Adrenal gland (tissue), 12 donors: Measurements from ENCODE around the gene OR2L2. TPM values are rescaled to one million over a fixed set of nuclear protein-coding genes. Genes with fewer than 3 reads are reported as not detected.

ENCODE experiments used
- DNase-seq, 7 donors: peaks; one replicate each; pipeline ENCODE4 v3.0.0-alpha.2; 2019 to 2020
- H3K27ac ChIP-seq, 5 donors: fragments of 200-600 bp; sonication (generic) in 4 of 5; 1 replicate in 3 of 5; 2 replicates in 2 of 5; pipeline versions ENCODE4 v1.5.1 to v1.8.0; 2016 to 2020; ENCODE audit warnings: mild to moderate bottlenecking in 1 of 5
- H3K27me3 ChIP-seq: fragments of 200-600 bp; 2 replicates; pipeline ENCODE4 v1.8.0; 2021
- H3K36me3 ChIP-seq, 2 donors: fragments of 200-600 bp; replicated peaks in 1 of 2; 1 replicate in 1 of 2; 2 replicates in 1 of 2; pipeline versions ENCODE4 v1.5.1 to v1.8.0; 2018 to 2022
- H3K4me1 ChIP-seq, 2 donors: fragments of 200-600 bp; replicated peaks in 1 of 2; 1 replicate in 1 of 2; 2 replicates in 1 of 2; pipeline versions ENCODE4 v1.5.1 to v1.8.0; 2018 to 2021
- H3K4me3 ChIP-seq, 4 donors: fragments of 200-600 bp; sonication (generic) in 3 of 4; one replicate each; pipeline ENCODE4 v1.5.1; 2016 to 2018
- H3K9me3 ChIP-seq, 3 donors: fragments of 200-600 bp; sonication (generic) in 1 of 3; replicated peaks in 1 of 3; 1 replicate in 2 of 3; 2 replicates in 1 of 3; pipeline versions ENCODE4 v1.5.1 to v1.8.0; 2016 to 2021
- CTCF ChIP-seq, 6 experiments: fragments of 450-650 bp in 4 of 6; fragments of 200-600 bp in 2 of 6; sonication (generic) in 1 of 6; IDR thresholded peaks; 1 replicate in 5 of 6; 2 replicates in 1 of 6; pipeline versions ENCODE4 v1.5.1 to v1.8.0; 2016 to 2021; ENCODE audit warnings: antibody characterized with exemption in 6 of 6, mild to moderate bottlenecking in 2 of 6, moderate library complexity in 1 of 6
- POLR2A ChIP-seq, 2 donors: fragments of 450-650 bp; IDR thresholded peaks; one replicate each; pipeline ENCODE4 v1.6.1; 2017; ENCODE audit warnings: antibody characterized with exemption in 2 of 2, mild to moderate bottlenecking in 2 of 2, moderate library complexity in 1 of 2
- WGBS, 4 donors: extraction: QIAGEN DNeasy Blood & Tissue Kit in 2 of 4; methylation state at CpG; one replicate each; pipeline versions ENCODE4 v1.1.5 to v1.1.7; 2013 to 2017; 5-methylcytosine and 5-hydroxymethylcytosine counted together
- intact Hi-C, 2 donors: fragments of 100-400 bp; cut with DNase I; formaldehyde crosslinking; loops; one replicate each; pipeline versions ENCODE4 v1.14.1 to v1.15.0; 2022 to 2023
- polyA plus RNA-seq, 3 donors: library from polyadenylated mRNA; stranded (reverse); fragments of 200-250 nt in 2 of 3; fragments of 350-450 nt in 1 of 3; fragmentation: Illumina TruSeq in 1 of 3; extraction: RNeasy Lipid Tissue Mini Kit (QIAGEN cat#74804) in 1 of 3; gene quantifications; one replicate each; pipeline ENCODE4 v1.2.3, GENCODE V29; 2013 to 2014
- total RNA-seq, 9 donors: library from RNA; depleted of rRNA in 4 of 9; stranded (reverse); fragments of >200 nt in 4 of 9; fragments of 120-200 nt in 1 of 9; fragmentation: NEBNext Ultra II Directional in 1 of 9; extraction: Animal tissue kit (Norgen Biotek cat#: 25700) in 1 of 9; gene quantifications; one replicate each; pipeline versions ENCODE4 v1.1.0 to v1.2.4, GENCODE V29; 2013 to 2023
- donor health status: healthy with polysubstance abuse.
- donor health status: Bipolar disorder and iron deficiency.
- donor health status: DM: yes; HTN: yes; CAD: no.
- donor health status: DM: no; HTN: no; CAD: no.
- donor health status: DM: no; HTN: no; CAD: no.
- donor health status: DM: yes; HTN: yes; CAD: no.

OR2L2 gene
- total and polyA plus RNA-seq, 12 donors, result 0.04 to 1.0 (median 0.39) TPM; not detected in 7

- Histone ChIP-seq H3K9me3 (peaks cover 0 to 8% (median 0%) of the 10 kb centered on the region in 3 donors), H3K4me1 (no peaks in the 10 kb centered on the region), H3K27me3 (no peaks in the 10 kb centered on the region), H3K27ac (no peak overlapping the region), H3K4me3 (no peak overlapping the region), H3K36me3 (no peaks in the 10 kb centered on the region)
- 42 to 57% (median 49%) methylated on average over 1 of the region's 1 CpG for WGBS, 4 donors
- no peak for DNase-seq
- intact Hi-C loops, result no loop called here
- TF ChIP-seq POLR2A (IDR thresholded peaks at IDR 0.05), result no peak
Observed at GRCh38 chr1:248007778-248008177, 22.1 kb upstream of the OR2L2 start.

GRCh38 chr1:248009681-248010080 lies 20.2 kb upstream of the OR2L2 start:
- Histone ChIP-seq H3K36me3 (no peaks in the 10 kb centered on the region), H3K4me3 (no peak overlapping the region), H3K27ac (no peak overlapping the region), H3K9me3 (peaks cover 0 to 8% (median 0%) of the 10 kb centered on the region in 3 donors), H3K4me1 (no peaks in the 10 kb centered on the region), H3K27me3 (no peaks in the 10 kb centered on the region)
- intact Hi-C loops, result no loop called here
- 72 to 84% (median 76%) methylated on average over 3 of the region's 3 CpGs for WGBS, 4 donors
- DNase-seq, result no peak
- no peak for TF ChIP-seq CTCF (IDR thresholded peaks at IDR 0.05)
- TF ChIP-seq POLR2A (IDR thresholded peaks at IDR 0.05), result no peak

- Histone ChIP-seq H3K4me1 (no peaks in the 10 kb centered on the region), H3K9me3 (peaks cover 0 to 8% (median 0%) of the 10 kb centered on the region in 3 donors), H3K4me3 (no peak within 1 kb of the TSS), H3K36me3 (no peaks in the 10 kb centered on the region), H3K27ac (no peak within 1 kb of the TSS), H3K27me3 (no peaks in the 10 kb centered on the region)
- DNase-seq, result no peak
- TF ChIP-seq POLR2A (IDR thresholded peaks at IDR 0.05) (no peak), CTCF (IDR thresholded peaks at IDR 0.05) (no peak)
- intact Hi-C loops, result no loop called here
- WGBS, 4 donors, result 82 to 84% (median 83%) methylated on average over 2 of the region's 2 CpGs
Observed at GRCh38 chr1:248013229-248013710, 16.6 kb upstream of the OR2L2 start, which contains the start of gene OR2L5. OR2L5 (plus strand) TSS chr1:248013660; CDS start chr1:248021948, 8,288 bp downstream.

GRCh38 chr1:248015803-248016202 lies 14.1 kb upstream of the OR2L2 start:
- H3K4me3 ChIP-seq, result no peak overlapping the region
- no peaks in the 10 kb centered on the region for H3K36me3 ChIP-seq
- no peak for DNase-seq
- intact Hi-C loops, result no loop called here
- TF ChIP-seq POLR2A (IDR thresholded peaks at IDR 0.05), result no peak
- TF ChIP-seq CTCF (IDR thresholded peaks at IDR 0.05), result no peak
- no peak overlapping the region for H3K27ac ChIP-seq
- 41 to 69% (median 68%) methylated on average over 1 of the region's 1 CpG for WGBS, 4 donors
- H3K9me3 ChIP-seq, result no peaks in the 10 kb centered on the region
- no peaks in the 10 kb centered on the region for H3K4me1 ChIP-seq
- no peaks in the 10 kb centered on the region for H3K27me3 ChIP-seq

- H3K4me3 ChIP-seq, result no peak overlapping the region
- 60 to 72% (median 64%) methylated on average over 5 of the region's 5 CpGs for WGBS, 4 donors
- no peaks in the 10 kb centered on the region for H3K9me3 ChIP-seq
- no peaks in the 10 kb centered on the region for H3K36me3 ChIP-seq
- H3K27ac ChIP-seq, result no peak overlapping the region
- no peaks in the 10 kb centered on the region for H3K27me3 ChIP-seq
- H3K4me1 ChIP-seq, result no peaks in the 10 kb centered on the region
- intact Hi-C loops, result no loop called here
- TF ChIP-seq POLR2A (IDR thresholded peaks at IDR 0.05) (no peak), CTCF (IDR thresholded peaks at IDR 0.05) (no peak)
- no peak for DNase-seq
Observed at GRCh38 chr1:248045209-248045608, 15.3 kb downstream of the OR2L2 start.
